T-cell (primary cell): ENCODE data around the gene LRRFIP1. TPM values are rescaled to one million over a fixed set of nuclear protein-coding genes. Genes with fewer than 3 reads are reported as not detected.
A peak's percentile ranks its signal among the peaks of the same experiment; 100 is the strongest.
"Not testable (repeated sequence)": the region's sequence is repeated elsewhere in the genome, so short reads cannot be mapped to it uniquely, and the experiment has no call there.

ENCODE experiments used
- ATAC-seq, 4 experiments: fragments of 200-7000 bp in 3 of 4; fragments of 150-1000 bp in 1 of 4; cut with Tn5 transposase; replicated peaks in 1 of 4; 1 replicate in 3 of 4; 2 replicates in 1 of 4; pipeline ENCODE4 v1.10.0; 2021; ENCODE audit warnings: moderate library complexity in 3 of 4, mild to moderate bottlenecking in 2 of 4, moderate number of reproducible peaks in 1 of 4
- CTCF ChIA-PET, 2 donors: fragments of 300-600 bp; sonication (Branson Sonifier 250); formaldehyde crosslinking; loops; one replicate each; lab custom pipeline; 2022; ENCODE audit warnings: antibody characterized with exemption in 2 of 2; lab: Charles Lee
- POLR2A ChIA-PET, 2 donors: fragments of 300-600 bp; sonication (Branson Sonifier 250); formaldehyde crosslinking; loops; one replicate each; lab custom pipeline; 2022; ENCODE audit warnings: antibody characterized with exemption in 2 of 2; lab: Charles Lee
- DNase-seq, 35 experiments: peaks; one replicate each; pipeline versions ENCODE4 v3.0.0 to v3.0.0-alpha.2; 2013 to 2023
- H3K27ac ChIP-seq: one replicate; pipeline ENCODE4 v1.5.1; 2013; ENCODE audit warnings: low read length
- H3K27me3 ChIP-seq, 2 experiments: replicated peaks in 1 of 2; 1 replicate in 1 of 2; 2 replicates in 1 of 2; pipeline versions ENCODE4 v1.6.1 to v1.7.0; 2013; ENCODE audit warnings: low read length in 1 of 2, mixed read lengths in 1 of 2; ENCODE audit not compliant: control insufficient read depth in 2 of 2, insufficient read depth in 2 of 2; ENCODE audit errors: extremely low read depth in 1 of 2
- H3K36me3 ChIP-seq, 2 donors: 1 replicate in 1 of 2; 2 replicates in 1 of 2; pipeline versions ENCODE4 v1.6.1 to v1.7.0; 2013; ENCODE audit warnings: low read length in 1 of 2; ENCODE audit not compliant: control insufficient read depth in 2 of 2, insufficient read depth in 1 of 2; ENCODE audit errors: extremely low read depth in 1 of 2
- H3K4me1 ChIP-seq, 2 experiments: 1 replicate in 1 of 2; 2 replicates in 1 of 2; pipeline versions ENCODE4 v1.6.1 to v1.7.0; 2013; ENCODE audit warnings: low read length in 2 of 2, mixed read lengths in 1 of 2; ENCODE audit not compliant: insufficient read depth in 2 of 2, control insufficient read depth in 1 of 2; ENCODE audit errors: extremely low read depth in 1 of 2
- H3K4me3 ChIP-seq, 2 donors: 1 replicate in 1 of 2; 2 replicates in 1 of 2; pipeline versions ENCODE4 v1.5.1 to v1.7.0; 2013; ENCODE audit warnings: mild to moderate bottlenecking in 2 of 2, low read length in 1 of 2, moderate library complexity in 1 of 2; ENCODE audit not compliant: control insufficient read depth in 1 of 2; ENCODE audit errors: extremely low read depth in 1 of 2
- H3K9me3 ChIP-seq: 2 replicates; pipeline ENCODE4 v1.7.0; 2013
- H3K27ac Mint-ChIP-seq, 2 donors: one replicate each; pipeline ENCODE4 v1.8.0; 2020 to 2021; ENCODE audit warnings: mild to moderate bottlenecking in 2 of 2, mixed read lengths in 2 of 2
- H3K27me3 Mint-ChIP-seq, 2 donors: one replicate each; pipeline ENCODE4 v1.8.0; 2021 to 2022; ENCODE audit warnings: mixed read lengths in 2 of 2
- H3K36me3 Mint-ChIP-seq: one replicate; pipeline ENCODE4 v1.8.0; 2021; ENCODE audit warnings: mixed read lengths
- H3K4me1 Mint-ChIP-seq, 3 donors: one replicate each; pipeline ENCODE4 v1.8.0; 2020 to 2022; ENCODE audit warnings: mixed read lengths in 3 of 3, mild to moderate bottlenecking in 1 of 3
- H3K4me3 Mint-ChIP-seq, 3 donors: one replicate each; pipeline ENCODE4 v1.8.0; 2020 to 2022; ENCODE audit warnings: mild to moderate bottlenecking in 3 of 3, mixed read lengths in 3 of 3, moderate library complexity in 3 of 3
- H3K9me3 Mint-ChIP-seq, 3 donors: one replicate each; pipeline ENCODE4 v1.8.0; 2020 to 2022; ENCODE audit warnings: mixed read lengths in 3 of 3
- WGBS: methylation state at CpG from one replicate; pipeline ENCODE4 v1.1.5; 2013; ENCODE audit warnings: missing lambda C conversion rate; ENCODE audit not compliant: insufficient coverage; 5-methylcytosine and 5-hydroxymethylcytosine counted together
- total RNA-seq, 35 experiments: library from RNA in 6 of 35; stranded (reverse) in 6 of 35; fragments of 120-200 nt in 1 of 35; gene quantifications; one replicate each; pipeline versions ENCODE4 v1.2.1 to v1.2.4 and lab custom pipeline; 2013 to 2026

LRRFIP1 gene
- total RNA-seq, 5 donors from 2014 or later (not counting 1 experiment from before 2014, with no cell fraction given), result 105 to 170 (median 128) TPM

- H3K36me3 Mint-ChIP-seq, result peaks cover 81% of the 10 kb centered on the region
- H3K36me3 ChIP-seq, result peaks cover 13 to 46% of the 10 kb centered on the region in 2 donors
- no peaks in the 10 kb centered on the region for H3K4me1 Mint-ChIP-seq
- ATAC-seq, result no peak
- no peaks in the 10 kb centered on the region for H3K9me3 ChIP-seq
- peaks cover 0 to 18% (median 9%) of the 10 kb centered on the region in 3 donors for H3K9me3 Mint-ChIP-seq
- no peak for DNase-seq
- CTCF ChIA-PET, result no interaction called here
- WGBS, result 92% methylated on average over 7 of the region's 7 CpGs
- H3K27me3 Mint-ChIP-seq, result no peaks in the 10 kb centered on the region
- no peaks in the 10 kb centered on the region for H3K27me3 ChIP-seq
- peak overlapping the region in 1 of 2 donors; percentile 28 for H3K27ac Mint-ChIP-seq
- no peaks in the 10 kb centered on the region for H3K4me1 ChIP-seq
- no peak overlapping the region for H3K4me3 Mint-ChIP-seq
- POLR2A ChIA-PET, result no interaction called here
- H3K27ac ChIP-seq, result no peak overlapping the region
- H3K4me3 ChIP-seq, result no peak overlapping the region
Measured at GRCh38 chr2:237782181-237782580, 154.8 kb downstream of the LRRFIP1 start.

DNA sequence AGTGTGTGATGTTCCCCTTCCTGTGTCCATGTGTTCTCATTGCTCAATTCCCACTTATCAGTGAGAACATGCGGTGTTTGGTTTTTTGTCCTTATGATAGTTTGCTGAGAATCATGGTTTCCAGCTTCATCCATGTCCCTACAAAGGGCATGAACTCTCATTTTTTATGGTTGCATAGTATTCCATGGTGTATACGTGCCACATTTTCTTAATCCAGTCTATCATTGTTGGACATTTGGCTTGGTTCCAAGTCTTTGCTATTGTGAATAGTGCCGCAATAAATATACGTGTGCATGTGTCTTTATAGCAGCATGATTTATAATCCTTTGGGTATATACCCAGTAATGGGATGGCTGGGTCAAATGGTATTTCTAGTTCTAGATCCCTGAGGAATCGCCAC is 156.3 kb downstream of the LRRFIP1 start:
- DNase-seq, result not testable (repeated sequence)

GRCh38 chr2:237786936-237787335 is 159.5 kb downstream of the LRRFIP1 start:
- ATAC-seq, result no peak
- Mint-ChIP-seq H3K36me3 (peaks cover 43% of the 10 kb centered on the region), H3K4me3 (no peak overlapping the region), H3K27me3 (no peaks in the 10 kb centered on the region), H3K27ac (no peak overlapping the region), H3K9me3 (peaks cover 0 to 14% (median 11%) of the 10 kb centered on the region in 3 donors), H3K4me1 (peaks cover 0 to 6% (median 4%) of the 10 kb centered on the region in 3 donors)
- no peaks in the 10 kb centered on the region for H3K4me1 ChIP-seq
- CTCF ChIA-PET, result no interaction called here
- POLR2A ChIA-PET, result no interaction called here
- H3K27ac ChIP-seq, result no peak overlapping the region
- H3K27me3 ChIP-seq, result no peaks in the 10 kb centered on the region
- H3K4me3 ChIP-seq, result no peak overlapping the region
- peaks cover 7 to 11% of the 10 kb centered on the region in 2 donors for H3K36me3 ChIP-seq
- no peak for DNase-seq
- no peaks in the 10 kb centered on the region for H3K9me3 ChIP-seq
- WGBS, result 100% methylated on average over 2 of the region's 4 CpGs

More for the DNA sequence above, 156.3 kb downstream of the LRRFIP1 start:
- peaks cover 13 to 37% of the 10 kb centered on the region in 2 donors for H3K36me3 ChIP-seq
- H3K9me3 ChIP-seq, H3K4me3 Mint-ChIP-seq, H3K27ac Mint-ChIP-seq, H3K27ac ChIP-seq, CTCF ChIA-PET, POLR2A ChIA-PET, ATAC-seq, H3K4me1 ChIP-seq, H3K27me3 Mint-ChIP-seq, H3K4me3 ChIP-seq, H3K4me1 Mint-ChIP-seq, H3K27me3 ChIP-seq: not testable (repeated sequence)
- no CpG with 5 or more reads among the region's 5 CpGs for WGBS
- Mint-ChIP-seq H3K9me3 (peaks cover 0 to 18% (median 11%) of the 10 kb centered on the region in 3 donors), H3K36me3 (peaks cover 70% of the 10 kb centered on the region)

DNA sequence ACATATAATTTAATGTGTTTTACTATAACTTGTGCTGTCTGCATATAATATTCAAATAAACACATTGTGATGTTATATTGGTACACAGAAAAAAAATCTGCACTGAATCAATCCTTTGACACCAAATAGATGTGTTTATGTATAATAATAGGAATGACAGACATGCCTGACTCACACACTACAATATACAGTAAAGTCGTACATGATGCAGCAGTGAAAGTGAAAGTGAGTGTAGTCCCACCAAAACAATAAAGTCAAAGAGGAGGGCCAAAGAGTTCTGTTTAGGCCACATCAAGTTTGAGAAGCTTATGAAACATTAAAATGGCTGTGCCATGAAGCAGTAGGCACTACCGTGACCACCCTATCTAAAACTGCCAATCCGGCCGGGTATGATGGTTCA is 163.0 kb downstream of the LRRFIP1 start:
- DNase-seq (no peak), ATAC-seq (no peak)
- CTCF ChIA-PET, result no interaction called here
- no peak overlapping the region for H3K4me3 ChIP-seq
- H3K27me3 ChIP-seq, result no peaks in the 10 kb centered on the region
- H3K4me1 ChIP-seq, result no peaks in the 10 kb centered on the region
- peaks cover 21% of the 10 kb centered on the region for H3K36me3 Mint-ChIP-seq
- POLR2A ChIA-PET, result no interaction called here
- H3K27me3 Mint-ChIP-seq, result no peaks in the 10 kb centered on the region
- H3K4me3 Mint-ChIP-seq, result no peak overlapping the region
- no peaks in the 10 kb centered on the region for H3K9me3 ChIP-seq
- no peak overlapping the region for H3K27ac Mint-ChIP-seq
- no peak overlapping the region for H3K27ac ChIP-seq
- peaks cover 0 to 11% (median 9%) of the 10 kb centered on the region in 3 donors for H3K9me3 Mint-ChIP-seq
- 100% methylated on average over 3 of the region's 4 CpGs for WGBS
- H3K4me1 Mint-ChIP-seq, result peaks cover 0 to 6% (median 4%) of the 10 kb centered on the region in 3 donors
- peaks cover 2 to 7% of the 10 kb centered on the region in 2 donors for H3K36me3 ChIP-seq

DNA sequence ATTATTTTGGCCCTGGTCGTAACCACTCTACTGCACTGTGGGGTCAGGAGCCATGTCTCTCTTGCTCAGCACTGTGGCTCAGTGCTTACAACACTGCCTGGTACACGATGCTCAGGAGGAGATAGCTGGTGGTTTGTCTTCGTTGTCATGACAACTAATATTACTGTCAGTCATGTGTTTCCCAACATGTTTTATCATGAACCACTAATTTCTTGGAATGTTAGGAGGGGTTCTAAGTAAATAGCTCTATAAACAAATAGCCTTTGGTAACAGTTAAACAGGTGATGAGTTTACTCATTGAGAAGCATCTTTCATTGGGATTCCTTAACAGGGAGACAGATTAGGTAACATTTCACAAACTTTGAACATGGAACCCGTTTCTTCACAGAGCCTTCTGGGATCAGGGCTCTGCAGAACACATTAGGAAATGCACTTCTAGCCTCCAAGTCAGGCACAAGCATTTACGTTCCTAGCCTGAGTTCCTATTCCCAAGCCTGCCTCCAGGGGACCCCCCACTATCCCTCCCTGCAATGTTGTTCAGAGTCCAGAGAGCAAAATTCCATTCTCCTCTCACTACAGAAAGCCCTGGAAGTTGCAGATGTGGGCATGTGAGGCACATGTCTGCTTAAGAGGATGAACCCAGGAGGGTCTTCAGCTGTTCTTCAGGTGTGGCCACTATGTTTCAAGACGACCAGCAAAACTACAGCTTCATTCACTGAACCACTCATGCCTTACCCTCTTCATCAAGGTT is 164.8 kb downstream of the LRRFIP1 start:
- Mint-ChIP-seq H3K4me3 (no peak overlapping the region), H3K4me1 (peaks cover 0 to 6% (median 4%) of the 10 kb centered on the region in 3 donors), H3K9me3 (peaks cover 0 to 2% (median 0%) of the 10 kb centered on the region in 3 donors), H3K36me3 (peaks cover 8% of the 10 kb centered on the region), H3K27me3 (no peaks in the 10 kb centered on the region), H3K27ac (no peak overlapping the region)
- DNase-seq (no peak), ATAC-seq (no peak)
- H3K9me3 ChIP-seq, result no peaks in the 10 kb centered on the region
- H3K27ac ChIP-seq, result no peak overlapping the region
- H3K27me3 ChIP-seq, result no peaks in the 10 kb centered on the region
- H3K36me3 ChIP-seq, result no peaks in the 10 kb centered on the region
- whole genome bisulfite sequencing, result 90% methylated on average over 2 of the region's 6 CpGs
- CTCF ChIA-PET, result interaction anchor here in 1 of 2 donors (0.6 kb wide), 2 partner anchors 356 to 381 kb away, joined by 3 read pairs; no protein-coding TSS in a partner anchor
- H3K4me3 ChIP-seq, result no peak overlapping the region
- no peaks in the 10 kb centered on the region for H3K4me1 ChIP-seq
- POLR2A ChIA-PET, result no interaction called here

GRCh38 chr2:237797253-237797652 is 169.9 kb downstream of the LRRFIP1 start:
- Mint-ChIP-seq H3K4me1 (no peaks in the 10 kb centered on the region), H3K27me3 (no peaks in the 10 kb centered on the region), H3K27ac (no peak overlapping the region), H3K9me3 (peaks cover 0 to 8% (median 6%) of the 10 kb centered on the region in 3 donors), H3K36me3 (peaks cover 6% of the 10 kb centered on the region), H3K4me3 (no peak overlapping the region)
- ATAC-seq, result no peak
- POLR2A ChIA-PET, result no interaction called here
- Histone ChIP-seq H3K9me3 (no peaks in the 10 kb centered on the region), H3K27ac (no peak overlapping the region), H3K4me1 (no peaks in the 10 kb centered on the region), H3K27me3 (no peaks in the 10 kb centered on the region), H3K4me3 (no peak overlapping the region), H3K36me3 (no peaks in the 10 kb centered on the region)
- WGBS, result no CpG with 5 or more reads among the region's 3 CpGs
- no peak for DNase-seq
- CTCF ChIA-PET, result no interaction called here
